HPDE6-E6E7 (cell line): ENCODE results near the gene TMEFF2.
"Not testable (repeated sequence)": the region's sequence is repeated elsewhere in the genome, so short reads cannot be mapped to it uniquely, and the experiment has no call there.

Experiments used
- DNase-seq: peaks from one replicate; pipeline ENCODE4 v3.0.0; 2011; ENCODE audit warnings: missing footprints; ENCODE audit errors: extremely low spot score

Gene TMEFF2

GRCh38 chr2:192130312-192130711 lies 64.4 kb downstream of the TMEFF2 start:
- not testable (repeated sequence) for DNase-seq

- no peak for DNase-seq
These were observed 66.1 kb downstream of the TMEFF2 start for GRCh38 chr2:192128655-192129054.

- no peak for DNase-seq
These were observed 67.3 kb downstream of the TMEFF2 start for GRCh38 chr2:192127434-192127833.

- DNase-seq: no peak
These were observed 67.8 kb downstream of the TMEFF2 start for GRCh38 chr2:192126912-192127311.

GRCh38 chr2:192126426-192126825 lies 68.3 kb downstream of the TMEFF2 start:
- DNase-seq: no peak

- no peak for DNase-seq
These were observed 70.2 kb downstream of the TMEFF2 start for GRCh38 chr2:192124571-192124970.

- DNase-seq: no peak
These were observed 70.9 kb downstream of the TMEFF2 start for GRCh38 chr2:192123847-192124246.

- no peak for DNase-seq
These were observed 71.8 kb downstream of the TMEFF2 start for GRCh38 chr2:192122946-192123345.

- no peak for DNase-seq
These were observed 72.6 kb downstream of the TMEFF2 start for GRCh38 chr2:192122141-192122540.

GRCh38 chr2:192119536-192119935 lies 75.2 kb downstream of the TMEFF2 start:
- no peak for DNase-seq

GRCh38 chr2:192117705-192118104 lies 77.0 kb downstream of the TMEFF2 start:
- no peak for DNase-seq

- not testable (repeated sequence) for DNase-seq
These were observed 83.2 kb downstream of the TMEFF2 start for GRCh38 chr2:192111536-192111935.

- DNase-seq: no peak
These were observed 95.0 kb downstream of the TMEFF2 start for GRCh38 chr2:192099742-192100141.

GRCh38 chr2:192098814-192099491 lies 95.8 kb downstream of the TMEFF2 start:
- DNase-seq: no peak

- DNase-seq: no peak
These were observed 103.3 kb downstream of the TMEFF2 start for GRCh38 chr2:192091476-192091875.

GRCh38 chr2:192090911-192091310 lies 103.8 kb downstream of the TMEFF2 start:
- no peak for DNase-seq

- DNase-seq: no peak
These were observed 107.3 kb downstream of the TMEFF2 start for GRCh38 chr2:192087398-192087958.

- no peak for DNase-seq
These were observed 112.6 kb downstream of the TMEFF2 start for GRCh38 chr2:192082121-192082520.

- DNase-seq: not testable (repeated sequence)
These were observed 114.6 kb downstream of the TMEFF2 start for GRCh38 chr2:192080096-192080495.

GRCh38 chr2:192073878-192074277 lies 120.9 kb downstream of the TMEFF2 start:
- no peak for DNase-seq

- no peak for DNase-seq
These were observed 122.0 kb downstream of the TMEFF2 start for GRCh38 chr2:192072778-192073177.

GRCh38 chr2:192072261-192072660 lies 122.5 kb downstream of the TMEFF2 start:
- DNase-seq: no peak

GRCh38 chr2:192070099-192070498 lies 124.6 kb downstream of the TMEFF2 start:
- no peak for DNase-seq

- DNase-seq: no peak
These were observed 125.3 kb downstream of the TMEFF2 start for GRCh38 chr2:192069417-192069816.
